Suprapubic skin (tissue), 4 donors: ENCODE results near the gene CD3E. TPM values are rescaled to one million over a fixed set of nuclear protein-coding genes. Genes with fewer than 3 reads are reported as not detected.

ENCODE experiments used
- DNase-seq, 2 donors: peaks; one replicate each; pipeline ENCODE4 v3.0.0-alpha.2; 2019; ENCODE audit warnings: low spot score in 2 of 2
- H3K27ac ChIP-seq: fragments of 200-600 bp; sonication (generic); one replicate; pipeline ENCODE4 v1.5.1; 2019
- H3K27me3 ChIP-seq: fragments of 200-600 bp; sonication (generic); one replicate; pipeline ENCODE4 v1.5.1; 2019
- H3K36me3 ChIP-seq: fragments of 200-600 bp; sonication (generic); one replicate; pipeline ENCODE4 v1.5.1; 2019
- H3K4me1 ChIP-seq: fragments of 200-600 bp; sonication (generic); one replicate; pipeline ENCODE4 v1.5.1; 2019
- H3K4me3 ChIP-seq: fragments of 200-600 bp; sonication (generic); one replicate; pipeline ENCODE4 v1.5.1; 2019; ENCODE audit warnings: mild to moderate bottlenecking
- H3K9me3 ChIP-seq: fragments of 200-600 bp; sonication (generic); one replicate; pipeline ENCODE4 v1.5.1; 2019
- EP300 ChIP-seq: sonication (generic); formaldehyde crosslinking; IDR thresholded peaks from one replicate; pipeline ENCODE4 v1.6.1; 2017; ENCODE audit warnings: antibody characterized with exemption
- POLR2A ChIP-seq, 2 donors: fragments of 450-650 bp; IDR thresholded peaks; one replicate each; pipeline ENCODE4 v1.6.1; 2017; ENCODE audit warnings: antibody characterized with exemption in 2 of 2, mild to moderate bottlenecking in 2 of 2, moderate library complexity in 2 of 2
- POLR2AphosphoS5 ChIP-seq, 3 donors: sonication (generic); formaldehyde crosslinking; IDR thresholded peaks; one replicate each; pipeline ENCODE4 v1.6.1; 2017; ENCODE audit warnings: antibody characterized with exemption in 3 of 3
- WGBS: methylation state at CpG from one replicate; pipeline ENCODE4 v1.1.5; 2018; 5-methylcytosine and 5-hydroxymethylcytosine counted together
- total RNA-seq, 4 donors: library from RNA; depleted of rRNA; stranded (reverse); fragments of >200 nt; gene quantifications; one replicate each; pipeline ENCODE4 v1.1.0, GENCODE V29; 2016
- TF ChIP-seq, protein P1 (sequence below), 2 donors: fragments of 200-600 bp in 1 of 2; fragments of 450-650 bp in 1 of 2; sonication (generic) in 1 of 2; IDR thresholded peaks; one replicate each; pipeline ENCODE4 v1.5.1; 2016 to 2019; ENCODE audit warnings: antibody characterized with exemption in 2 of 2, mild to moderate bottlenecking in 1 of 2, moderate library complexity in 1 of 2

Gene CD3E
- total RNA-seq, 4 donors from 2014 or later = 0.55 to 3.3 (median 0.79) TPM; not detected in 1

DNA sequence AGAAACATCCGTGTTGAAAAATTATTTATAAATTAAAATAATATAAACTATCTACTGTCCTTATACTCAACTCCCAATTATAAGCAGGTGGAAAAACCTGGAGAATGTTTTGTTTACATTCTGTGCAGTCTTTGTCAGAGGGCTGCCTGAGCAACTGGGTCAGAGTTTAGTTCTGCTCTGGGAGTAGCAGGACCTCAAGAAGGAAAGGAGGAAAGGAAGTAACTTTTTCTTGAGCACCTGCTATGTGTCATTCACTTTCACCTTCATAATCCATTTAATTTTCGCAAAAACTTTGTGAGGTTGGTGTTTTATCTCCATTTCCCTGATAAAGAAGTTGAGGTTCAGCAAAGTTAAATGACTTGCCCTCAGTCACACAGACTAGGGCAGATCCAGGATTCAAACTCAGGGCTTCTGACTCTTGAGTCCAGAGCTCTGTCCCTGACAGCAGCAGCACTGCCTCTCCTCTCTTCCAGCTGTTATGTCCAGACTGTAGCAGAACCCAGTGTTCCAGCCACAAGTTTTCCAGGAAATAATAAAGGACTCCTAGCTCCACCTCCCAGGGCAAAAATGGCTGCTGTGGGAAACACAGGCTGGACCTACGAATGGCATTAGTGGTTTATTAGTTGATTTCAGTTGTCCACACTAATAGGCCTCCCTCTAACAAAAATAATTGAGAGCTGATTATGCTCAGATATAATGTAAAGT is 6.4 kb downstream of the CD3E start:
- Histone ChIP-seq H3K4me1 (peaks cover 8% of the 10 kb centered on the region), H3K27me3 (peaks cover 15% of the 10 kb centered on the region), H3K4me3 (no peak overlapping the region), H3K36me3 (no peaks in the 10 kb centered on the region), H3K27ac (no peak overlapping the region), H3K9me3 (no peaks in the 10 kb centered on the region)
- WGBS = 80% methylated on average over 3 of the region's 3 CpGs
- TF ChIP-seq EP300 (no peak), POLR2AphosphoS5 (IDR thresholded peaks at IDR 0.05) (no peak), POLR2A (IDR thresholded peaks at IDR 0.05) (no peak)
- TF ChIP-seq, protein P1, sequence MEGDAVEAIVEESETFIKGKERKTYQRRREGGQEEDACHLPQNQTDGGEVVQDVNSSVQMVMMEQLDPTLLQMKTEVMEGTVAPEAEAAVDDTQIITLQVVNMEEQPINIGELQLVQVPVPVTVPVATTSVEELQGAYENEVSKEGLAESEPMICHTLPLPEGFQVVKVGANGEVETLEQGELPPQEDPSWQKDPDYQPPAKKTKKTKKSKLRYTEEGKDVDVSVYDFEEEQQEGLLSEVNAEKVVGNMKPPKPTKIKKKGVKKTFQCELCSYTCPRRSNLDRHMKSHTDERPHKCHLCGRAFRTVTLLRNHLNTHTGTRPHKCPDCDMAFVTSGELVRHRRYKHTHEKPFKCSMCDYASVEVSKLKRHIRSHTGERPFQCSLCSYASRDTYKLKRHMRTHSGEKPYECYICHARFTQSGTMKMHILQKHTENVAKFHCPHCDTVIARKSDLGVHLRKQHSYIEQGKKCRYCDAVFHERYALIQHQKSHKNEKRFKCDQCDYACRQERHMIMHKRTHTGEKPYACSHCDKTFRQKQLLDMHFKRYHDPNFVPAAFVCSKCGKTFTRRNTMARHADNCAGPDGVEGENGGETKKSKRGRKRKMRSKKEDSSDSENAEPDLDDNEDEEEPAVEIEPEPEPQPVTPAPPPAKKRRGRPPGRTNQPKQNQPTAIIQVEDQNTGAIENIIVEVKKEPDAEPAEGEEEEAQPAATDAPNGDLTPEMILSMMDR (IDR thresholded peaks at IDR 0.05) = no peak
- DNase-seq = no peak

DNA sequence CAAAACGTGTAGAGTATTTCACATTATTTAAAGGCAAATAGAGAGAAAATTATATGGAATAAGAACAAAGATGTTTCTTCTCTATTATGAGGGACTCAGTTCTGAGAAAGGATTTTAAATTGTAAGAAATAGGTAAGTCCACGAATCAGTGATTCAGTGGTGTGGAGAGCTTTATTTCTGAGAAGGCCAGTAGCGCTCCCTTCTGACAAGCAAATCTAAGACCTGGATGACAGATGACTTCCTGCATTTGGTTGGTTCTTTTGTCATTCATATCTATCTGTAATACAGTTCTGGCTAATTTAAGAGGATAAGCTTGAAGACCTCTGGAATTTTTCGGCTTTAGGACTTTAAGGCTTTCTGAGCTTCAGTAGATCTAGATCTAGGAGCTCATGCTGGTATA is 7.0 kb downstream of the CD3E start:
- peaks cover 14% of the 10 kb centered on the region for H3K4me1 ChIP-seq
- no peak for TF ChIP-seq EP300
- no peak for TF ChIP-seq POLR2AphosphoS5 (IDR thresholded peaks at IDR 0.05)
- TF ChIP-seq, protein P1 (IDR thresholded peaks at IDR 0.05) = no peak
- TF ChIP-seq POLR2A (IDR thresholded peaks at IDR 0.05) = no peak
- no peak overlapping the region for H3K27ac ChIP-seq
- no peak overlapping the region for H3K4me3 ChIP-seq
- no peaks in the 10 kb centered on the region for H3K36me3 ChIP-seq
- H3K9me3 ChIP-seq = no peaks in the 10 kb centered on the region
- H3K27me3 ChIP-seq = peaks cover 15% of the 10 kb centered on the region
- no peak for DNase-seq
- WGBS = 68% methylated on average over 4 of the region's 4 CpGs

DNA sequence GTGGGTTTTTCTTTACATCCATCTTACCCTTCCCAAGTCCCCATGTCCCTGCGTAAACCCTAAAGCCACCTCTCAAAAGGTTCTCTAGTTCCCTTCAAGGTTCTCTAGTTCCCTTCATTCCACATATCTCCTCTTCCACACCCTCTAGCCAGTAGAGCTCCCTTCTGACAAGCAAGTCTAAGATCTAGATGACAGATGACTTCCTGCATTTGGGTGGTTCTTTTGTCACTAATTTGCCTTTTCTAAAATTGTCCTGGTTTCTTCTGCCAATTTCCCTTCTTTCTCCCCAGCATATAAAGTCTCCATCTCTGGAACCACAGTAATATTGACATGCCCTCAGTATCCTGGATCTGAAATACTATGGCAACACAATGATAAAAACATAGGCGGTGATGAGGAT is 7.8 kb downstream of the CD3E start:
- peaks cover 20% of the 10 kb centered on the region for H3K4me1 ChIP-seq
- no peak for DNase-seq
- no peaks in the 10 kb centered on the region for H3K36me3 ChIP-seq
- H3K27me3 ChIP-seq = peaks cover 15% of the 10 kb centered on the region
- no peak overlapping the region for H3K4me3 ChIP-seq
- no peaks in the 10 kb centered on the region for H3K9me3 ChIP-seq
- TF ChIP-seq POLR2A (IDR thresholded peaks at IDR 0.05) (no peak), POLR2AphosphoS5 (IDR thresholded peaks at IDR 0.05) (no peak), EP300 (no peak)
- TF ChIP-seq, protein P1 (IDR thresholded peaks at IDR 0.05) = no peak
- WGBS = 88% methylated on average over 2 of the region's 2 CpGs
- H3K27ac ChIP-seq = no peak overlapping the region

DNA sequence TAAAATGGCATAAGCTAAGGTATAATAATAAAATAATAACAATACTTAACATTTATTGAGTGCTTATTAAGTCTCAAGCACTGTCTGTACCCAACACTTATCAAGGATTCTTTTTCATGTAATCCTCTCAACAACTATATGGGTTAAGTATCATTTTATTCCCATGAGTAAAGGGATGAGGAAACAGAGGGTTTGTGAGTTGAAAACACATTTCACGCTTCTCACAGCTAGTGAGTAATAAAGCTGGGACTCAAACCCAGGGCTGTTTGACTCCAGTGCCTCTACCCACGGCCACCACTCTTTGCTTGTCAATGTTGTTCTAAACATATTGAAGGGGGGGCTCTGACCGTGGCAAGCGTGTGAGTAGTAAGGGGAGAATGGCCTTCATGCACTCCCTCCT is 8.7 kb downstream of the CD3E start:
- peaks cover 15% of the 10 kb centered on the region for H3K27me3 ChIP-seq
- H3K9me3 ChIP-seq = no peaks in the 10 kb centered on the region
- DNase-seq = no peak
- 81% methylated on average over 4 of the region's 4 CpGs for WGBS
- peaks cover 20% of the 10 kb centered on the region for H3K4me1 ChIP-seq
- H3K4me3 ChIP-seq = no peak overlapping the region
- no peaks in the 10 kb centered on the region for H3K36me3 ChIP-seq
- no peak overlapping the region for H3K27ac ChIP-seq
- TF ChIP-seq, protein P1 (IDR thresholded peaks at IDR 0.05) = no peak
- TF ChIP-seq POLR2A (IDR thresholded peaks at IDR 0.05) (no peak), EP300 (no peak), POLR2AphosphoS5 (IDR thresholded peaks at IDR 0.05) (no peak)

DNA sequence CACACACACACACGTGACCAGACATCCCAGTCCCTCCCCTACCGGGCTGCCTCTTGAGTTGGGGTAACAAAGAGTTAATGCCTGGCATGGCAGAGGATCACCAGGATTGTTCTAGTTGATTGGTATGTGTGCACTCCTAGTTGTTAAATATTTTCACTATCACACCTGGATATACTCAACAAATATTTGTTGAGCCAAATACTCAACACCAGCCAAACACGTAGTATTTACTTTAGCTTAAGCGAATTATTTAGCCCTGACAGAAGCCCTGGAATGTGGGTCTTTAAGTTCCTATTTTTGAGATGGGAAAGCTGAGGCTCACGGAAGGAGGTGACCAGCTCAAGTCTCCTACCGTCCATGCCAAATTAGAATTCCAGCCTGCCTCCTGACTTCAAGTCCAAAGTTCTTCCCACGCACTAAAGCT is 10.5 kb downstream of the CD3E start:
- Histone ChIP-seq H3K27ac (no peak overlapping the region), H3K4me1 (peaks cover 20% of the 10 kb centered on the region), H3K27me3 (peaks cover 15% of the 10 kb centered on the region), H3K9me3 (no peaks in the 10 kb centered on the region), H3K4me3 (no peak overlapping the region), H3K36me3 (no peaks in the 10 kb centered on the region)
- 75% methylated on average over 7 of the region's 7 CpGs for WGBS
- no peak for DNase-seq
- TF ChIP-seq EP300 (no peak), POLR2AphosphoS5 (IDR thresholded peaks at IDR 0.05) (no peak), POLR2A (IDR thresholded peaks at IDR 0.05) (no peak)
- TF ChIP-seq, protein P1 (IDR thresholded peaks at IDR 0.05) = no peak
